ENCODE data around the gene TPRG1L.

DNA sequence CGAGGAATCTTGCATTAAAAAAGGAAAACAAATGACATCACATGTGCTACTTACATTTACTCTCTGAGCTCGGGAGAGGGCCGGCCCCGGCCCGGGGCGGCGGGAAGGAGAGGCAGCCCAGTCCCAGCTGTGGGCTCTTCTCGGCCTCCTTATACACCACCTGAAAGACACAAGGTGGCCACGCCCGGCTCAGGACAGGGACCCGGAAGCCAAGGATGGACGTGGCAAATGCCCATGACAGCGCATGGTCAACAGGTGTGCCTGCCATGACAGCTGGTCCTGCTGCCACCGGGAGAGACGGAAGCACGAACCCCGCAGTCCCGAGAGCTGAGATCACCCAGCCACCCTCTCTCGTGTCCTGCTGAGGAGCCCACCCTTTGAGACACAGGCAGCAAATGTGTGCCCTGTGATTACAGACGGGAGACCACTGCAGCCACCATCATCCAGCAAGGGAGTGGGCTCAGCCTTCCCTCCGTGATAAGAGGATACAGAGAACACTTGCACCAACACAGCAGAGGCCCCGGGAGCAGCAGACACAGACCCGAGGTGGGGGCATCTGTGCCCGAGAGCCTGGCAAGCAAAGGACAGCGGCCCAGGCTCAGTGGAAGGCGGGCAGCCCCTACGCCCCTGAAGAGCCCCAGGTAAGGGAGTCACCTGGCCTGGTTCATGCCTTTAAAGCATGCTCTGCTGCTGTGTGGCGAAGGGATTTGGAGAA is 8.7 kb downstream of the TPRG1L start:
- TF ChIP-seq, protein P1, sequence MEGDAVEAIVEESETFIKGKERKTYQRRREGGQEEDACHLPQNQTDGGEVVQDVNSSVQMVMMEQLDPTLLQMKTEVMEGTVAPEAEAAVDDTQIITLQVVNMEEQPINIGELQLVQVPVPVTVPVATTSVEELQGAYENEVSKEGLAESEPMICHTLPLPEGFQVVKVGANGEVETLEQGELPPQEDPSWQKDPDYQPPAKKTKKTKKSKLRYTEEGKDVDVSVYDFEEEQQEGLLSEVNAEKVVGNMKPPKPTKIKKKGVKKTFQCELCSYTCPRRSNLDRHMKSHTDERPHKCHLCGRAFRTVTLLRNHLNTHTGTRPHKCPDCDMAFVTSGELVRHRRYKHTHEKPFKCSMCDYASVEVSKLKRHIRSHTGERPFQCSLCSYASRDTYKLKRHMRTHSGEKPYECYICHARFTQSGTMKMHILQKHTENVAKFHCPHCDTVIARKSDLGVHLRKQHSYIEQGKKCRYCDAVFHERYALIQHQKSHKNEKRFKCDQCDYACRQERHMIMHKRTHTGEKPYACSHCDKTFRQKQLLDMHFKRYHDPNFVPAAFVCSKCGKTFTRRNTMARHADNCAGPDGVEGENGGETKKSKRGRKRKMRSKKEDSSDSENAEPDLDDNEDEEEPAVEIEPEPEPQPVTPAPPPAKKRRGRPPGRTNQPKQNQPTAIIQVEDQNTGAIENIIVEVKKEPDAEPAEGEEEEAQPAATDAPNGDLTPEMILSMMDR (IDR thresholded peaks at IDR 0.05) = no peak
- TF ChIP-seq POLR2A (IDR thresholded peaks at IDR 0.05) = no peak
